Activated CD4-positive, alpha-beta T cell treated with anti-CD3 and anti-CD28 coated beads for 36 hours (primary cell): Measurements from ENCODE around the gene INHBB. TPM values are rescaled to one million over a fixed set of nuclear protein-coding genes. Genes with fewer than 3 reads are reported as not detected.

Experiments
- ATAC-seq: fragments of 200-7000 bp; cut with Tn5 transposase; one replicate; pipeline ENCODE4 v1.10.0; 2021; ENCODE audit warnings: mild to moderate bottlenecking, moderate library complexity
- CTCF ChIA-PET: fragments of 350-600 bp; sonication (Branson Sonifier 250); formaldehyde crosslinking; loops from one replicate; lab custom pipeline; 2021; ENCODE audit warnings: antibody characterized with exemption; lab: Charles Lee
- POLR2A ChIA-PET: fragments of 350-600 bp; sonication (Branson Sonifier 250); formaldehyde crosslinking; loops from one replicate; lab custom pipeline; 2021; ENCODE audit warnings: antibody characterized with exemption, inconsistent platforms; lab: Charles Lee
- DNase-seq: peaks from one replicate; pipeline ENCODE4 v3.0.0-alpha.2; 2020
- H3K27ac Mint-ChIP-seq: one replicate; pipeline ENCODE4 v1.8.0; 2021; ENCODE audit warnings: mixed read lengths
- H3K27me3 Mint-ChIP-seq: one replicate; pipeline ENCODE4 v1.8.0; 2021; ENCODE audit warnings: mixed read lengths
- H3K36me3 Mint-ChIP-seq: one replicate; pipeline ENCODE4 v1.8.0; 2021; ENCODE audit warnings: low read depth, mixed read lengths
- H3K4me1 Mint-ChIP-seq: one replicate; pipeline ENCODE4 v1.8.0; 2021; ENCODE audit warnings: mixed read lengths
- H3K4me3 Mint-ChIP-seq: one replicate; pipeline ENCODE4 v1.8.0; 2021; ENCODE audit warnings: mild to moderate bottlenecking, moderate library complexity, mixed read lengths
- H3K9me3 Mint-ChIP-seq: one replicate; pipeline ENCODE4 v1.8.0; 2021; ENCODE audit warnings: low read depth, mixed read lengths
- intact Hi-C, 2 experiments: fragments of 100-400 bp; cut with DNase I in 1 of 2; cut with micrococcal nuclease in 1 of 2; formaldehyde crosslinking; loops; one replicate each; pipeline versions ENCODE4 v1.14.2 to v1.15.1; 2022 to 2024; cut with DNase I, micrococcal nuclease
- total RNA-seq, 2 experiments: library from RNA; stranded (reverse); gene quantifications; one replicate each; pipeline ENCODE4 v1.2.3, GENCODE V29; 2021

The INHBB gene
- total RNA-seq, 2 experiments from 2014 or later: not detected

- no peak for DNase-seq
- Mint-ChIP-seq H3K4me3 (no peak overlapping the region), H3K27ac (no peak overlapping the region), H3K9me3 (no peaks in the 10 kb centered on the region), H3K36me3 (no peaks in the 10 kb centered on the region), H3K4me1 (no peaks in the 10 kb centered on the region), H3K27me3 (peaks cover 2% of the 10 kb centered on the region)
- CTCF ChIA-PET: no interaction called here
- intact Hi-C loops: no loop called here
- no peak for ATAC-seq
- POLR2A ChIA-PET: no interaction called here
Observed at GRCh38 chr2:120360307-120360855, 14.4 kb downstream of the INHBB start.

DNA sequence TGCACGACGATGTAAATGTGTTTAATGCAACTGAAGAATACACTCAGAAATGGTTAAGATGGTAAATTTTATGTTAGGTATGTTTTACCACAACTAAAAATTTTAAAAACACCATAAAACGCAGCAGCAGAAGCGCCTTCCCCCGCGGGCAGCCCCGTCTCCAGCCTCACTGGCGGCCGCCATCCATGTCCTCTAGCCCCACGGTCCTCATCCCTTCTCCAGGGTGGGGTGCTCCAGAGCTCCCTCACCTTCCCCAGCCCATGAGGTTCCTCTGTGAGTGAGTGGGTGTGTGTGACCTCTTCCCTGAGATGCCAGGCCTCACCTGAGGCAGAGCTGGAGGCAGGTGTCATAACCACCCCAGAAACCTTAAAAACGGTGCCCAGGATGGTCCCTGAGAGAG, 17.0 kb downstream of the INHBB start:
- H3K4me3 Mint-ChIP-seq: no peak overlapping the region
- no peaks in the 10 kb centered on the region for H3K9me3 Mint-ChIP-seq
- POLR2A ChIA-PET: no interaction called here
- no peak for DNase-seq
- H3K27ac Mint-ChIP-seq: no peak overlapping the region
- intact Hi-C loops: no loop called here
- H3K4me1 Mint-ChIP-seq: no peaks in the 10 kb centered on the region
- no peak for ATAC-seq
- H3K27me3 Mint-ChIP-seq: peaks cover 2% of the 10 kb centered on the region
- no peaks in the 10 kb centered on the region for H3K36me3 Mint-ChIP-seq
- CTCF ChIA-PET: no interaction called here

- Mint-ChIP-seq H3K4me1 (no peaks in the 10 kb centered on the region), H3K27me3 (peaks cover 2% of the 10 kb centered on the region), H3K9me3 (no peaks in the 10 kb centered on the region), H3K36me3 (no peaks in the 10 kb centered on the region), H3K27ac (no peak overlapping the region), H3K4me3 (no peak overlapping the region)
- ATAC-seq (no peak), DNase-seq (no peak)
- ChIA-PET CTCF (no interaction called here), POLR2A (interaction anchor here (0.6 kb wide), 1 partner anchor 387 kb away, joined by 8 read pairs; no protein-coding TSS in a partner anchor)
- intact Hi-C loops: no loop called here
Observed at GRCh38 chr2:120365236-120365793, 19.4 kb downstream of the INHBB start.

- H3K27me3 Mint-ChIP-seq: peaks cover under 1% of the 10 kb centered on the region
- H3K9me3 Mint-ChIP-seq: no peaks in the 10 kb centered on the region
- DNase-seq (no peak), ATAC-seq (no peak)
- H3K27ac Mint-ChIP-seq: no peak overlapping the region
- no peaks in the 10 kb centered on the region for H3K4me1 Mint-ChIP-seq
- intact Hi-C loops: no loop called here
- H3K36me3 Mint-ChIP-seq: no peaks in the 10 kb centered on the region
- CTCF ChIA-PET: no interaction called here
- no peak overlapping the region for H3K4me3 Mint-ChIP-seq
- POLR2A ChIA-PET: no interaction called here
Observed at GRCh38 chr2:120366698-120367097, 20.8 kb downstream of the INHBB start.

- H3K36me3 Mint-ChIP-seq: no peaks in the 10 kb centered on the region
- ChIA-PET CTCF (no interaction called here), POLR2A (no interaction called here)
- intact Hi-C loops: no loop called here
- no peaks in the 10 kb centered on the region for H3K9me3 Mint-ChIP-seq
- DNase-seq (no peak), ATAC-seq (no peak)
- no peak overlapping the region for H3K27ac Mint-ChIP-seq
- no peak overlapping the region for H3K4me3 Mint-ChIP-seq
- no peaks in the 10 kb centered on the region for H3K4me1 Mint-ChIP-seq
- H3K27me3 Mint-ChIP-seq: no peaks in the 10 kb centered on the region
Observed at GRCh38 chr2:120367221-120367620, 21.3 kb downstream of the INHBB start.

DNA sequence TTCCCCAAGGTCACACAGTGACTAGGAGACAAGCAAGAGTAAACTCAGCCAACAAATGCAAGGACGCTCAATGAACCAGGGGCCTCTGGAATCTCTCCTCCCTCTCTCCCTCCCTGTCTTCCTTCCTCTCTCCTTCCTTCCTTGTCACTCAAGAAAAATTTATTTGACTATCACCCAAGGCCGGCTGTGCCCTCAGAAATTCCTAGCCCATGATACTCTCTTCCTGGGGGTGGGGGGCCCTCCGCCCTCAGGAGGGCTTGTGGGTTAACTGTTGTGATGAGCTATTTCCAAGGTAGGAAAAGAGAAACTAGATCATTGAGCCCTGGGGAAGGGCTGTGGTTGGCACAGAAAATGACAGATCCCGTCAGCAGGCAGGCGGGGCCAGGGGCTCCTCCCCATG, 21.7 kb downstream of the INHBB start:
- ATAC-seq: no peak
- no peaks in the 10 kb centered on the region for H3K4me1 Mint-ChIP-seq
- intact Hi-C loops: no loop called here
- H3K9me3 Mint-ChIP-seq: no peaks in the 10 kb centered on the region
- H3K27me3 Mint-ChIP-seq: no peaks in the 10 kb centered on the region
- CTCF ChIA-PET: no interaction called here
- POLR2A ChIA-PET: no interaction called here
- H3K4me3 Mint-ChIP-seq: no peak overlapping the region
- no peak overlapping the region for H3K27ac Mint-ChIP-seq
- DNase-seq: no peak
- no peaks in the 10 kb centered on the region for H3K36me3 Mint-ChIP-seq

DNA sequence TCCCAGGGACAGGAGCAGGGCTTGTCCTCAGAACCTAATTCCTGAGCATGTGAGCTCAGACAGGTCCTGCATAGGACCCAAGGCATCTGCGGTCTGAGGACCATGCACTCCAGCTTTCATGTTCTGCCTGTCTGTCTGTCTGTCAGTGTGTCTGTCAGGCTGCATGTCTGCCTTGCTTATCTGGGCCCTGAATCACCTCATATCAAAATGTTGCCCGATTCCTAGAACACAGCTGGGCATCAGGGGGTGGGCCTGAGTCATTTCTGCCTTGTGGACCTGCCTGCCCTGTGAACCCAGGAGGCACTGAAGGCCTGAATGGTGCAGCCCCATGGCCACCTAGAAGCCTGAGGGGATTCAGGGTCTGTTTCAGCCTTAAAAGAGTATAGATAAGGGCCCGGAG, 22.1 kb downstream of the INHBB start:
- Mint-ChIP-seq H3K27ac (no peak overlapping the region), H3K4me3 (no peak overlapping the region), H3K27me3 (no peaks in the 10 kb centered on the region), H3K36me3 (no peaks in the 10 kb centered on the region), H3K9me3 (no peaks in the 10 kb centered on the region), H3K4me1 (no peaks in the 10 kb centered on the region)
- intact Hi-C loops: no loop called here
- ChIA-PET POLR2A (no interaction called here), CTCF (no interaction called here)
- no peak for DNase-seq
- ATAC-seq: no peak

GRCh38 chr2:120369250-120369649, 23.3 kb downstream of the INHBB start:
- ATAC-seq (no peak), DNase-seq (no peak)
- intact Hi-C loops: no loop called here
- Mint-ChIP-seq H3K4me1 (no peaks in the 10 kb centered on the region), H3K4me3 (no peak overlapping the region), H3K27me3 (no peaks in the 10 kb centered on the region), H3K27ac (no peak overlapping the region), H3K36me3 (no peaks in the 10 kb centered on the region), H3K9me3 (no peaks in the 10 kb centered on the region)
- ChIA-PET CTCF (no interaction called here), POLR2A (no interaction called here)

DNA sequence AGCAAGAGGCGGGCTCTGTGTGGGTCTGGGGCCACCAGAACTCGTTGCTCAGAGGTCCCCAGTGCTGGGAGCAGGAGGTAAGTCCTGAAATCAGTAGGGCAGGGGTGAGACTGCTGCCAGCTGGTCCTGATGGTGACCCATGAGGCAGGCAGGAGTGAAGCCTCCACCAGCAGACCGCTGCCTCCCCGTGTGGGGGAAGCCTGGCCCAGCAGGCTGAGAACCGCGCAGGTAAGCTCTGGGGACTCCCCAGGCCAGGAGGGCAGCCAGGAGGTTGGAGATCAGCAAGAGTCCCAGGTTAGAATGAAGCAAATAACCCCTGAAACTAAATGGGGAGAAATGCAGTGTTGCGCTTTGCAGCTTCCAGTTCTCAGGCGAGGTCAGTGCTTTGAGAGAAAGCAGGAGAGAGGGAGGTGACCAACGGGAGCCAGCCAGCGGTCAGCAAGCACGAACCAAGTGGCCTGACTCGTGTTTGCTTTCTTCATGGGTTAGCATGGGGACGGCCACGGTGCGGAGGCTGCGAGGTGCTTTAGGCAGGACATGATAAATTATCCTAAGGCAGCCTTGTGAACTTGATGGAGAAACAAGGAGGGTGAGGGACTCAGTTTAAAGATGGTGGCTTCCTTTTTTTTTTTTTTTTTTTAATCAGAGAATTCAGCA, 26.2 kb downstream of the INHBB start:
- Mint-ChIP-seq H3K27me3 (no peaks in the 10 kb centered on the region), H3K36me3 (no peaks in the 10 kb centered on the region), H3K4me1 (no peaks in the 10 kb centered on the region), H3K27ac (no peak overlapping the region), H3K9me3 (no peaks in the 10 kb centered on the region), H3K4me3 (no peak overlapping the region)
- ChIA-PET POLR2A (no interaction called here), CTCF (no interaction called here)
- ATAC-seq (no peak), DNase-seq (no peak)
- intact Hi-C loops: no loop called here

GRCh38 chr2:120372816-120373215, 26.9 kb downstream of the INHBB start:
- Mint-ChIP-seq H3K27ac (no peak overlapping the region), H3K9me3 (no peaks in the 10 kb centered on the region), H3K27me3 (no peaks in the 10 kb centered on the region), H3K4me3 (no peak overlapping the region), H3K4me1 (no peaks in the 10 kb centered on the region), H3K36me3 (no peaks in the 10 kb centered on the region)
- ChIA-PET POLR2A (no interaction called here), CTCF (no interaction called here)
- intact Hi-C loops: no loop called here
- DNase-seq: no peak
- ATAC-seq: no peak

DNA sequence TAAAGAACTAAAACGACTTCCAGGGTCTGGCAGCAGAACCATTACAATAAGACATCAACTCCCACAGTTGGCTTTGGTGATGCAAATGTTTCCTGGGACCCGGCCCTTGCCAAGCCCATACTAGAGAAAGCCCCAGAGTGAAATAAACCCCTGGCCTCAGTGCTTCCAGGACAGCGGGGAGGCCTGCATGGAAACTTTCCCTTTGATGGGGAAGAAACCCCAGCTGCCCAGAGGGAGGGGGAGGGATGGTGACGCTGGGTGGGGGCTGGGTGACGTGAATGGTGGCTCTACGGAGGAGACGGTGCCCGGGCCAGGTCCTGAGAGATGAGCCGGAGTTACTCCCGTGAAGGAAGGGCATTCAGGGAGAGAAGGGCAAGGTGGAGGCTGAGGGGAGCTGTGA, 27.5 kb downstream of the INHBB start:
- H3K9me3 Mint-ChIP-seq: no peaks in the 10 kb centered on the region
- H3K4me1 Mint-ChIP-seq: no peaks in the 10 kb centered on the region
- intact Hi-C loops: no loop called here
- H3K27me3 Mint-ChIP-seq: peaks cover 5% of the 10 kb centered on the region
- no peak for DNase-seq
- no peak overlapping the region for H3K27ac Mint-ChIP-seq
- ATAC-seq: no peak
- no peak overlapping the region for H3K4me3 Mint-ChIP-seq
- ChIA-PET CTCF (no interaction called here), POLR2A (no interaction called here)
- H3K36me3 Mint-ChIP-seq: no peaks in the 10 kb centered on the region

- H3K4me1 Mint-ChIP-seq: no peaks in the 10 kb centered on the region
- H3K9me3 Mint-ChIP-seq: no peaks in the 10 kb centered on the region
- H3K4me3 Mint-ChIP-seq: no peak overlapping the region
- CTCF ChIA-PET: no interaction called here
- DNase-seq: no peak
- no peak for ATAC-seq
- H3K36me3 Mint-ChIP-seq: no peaks in the 10 kb centered on the region
- POLR2A ChIA-PET: no interaction called here
- H3K27ac Mint-ChIP-seq: no peak overlapping the region
- intact Hi-C loops: no loop called here
- peaks cover 5% of the 10 kb centered on the region for H3K27me3 Mint-ChIP-seq
Observed at GRCh38 chr2:120374821-120375220, 28.9 kb downstream of the INHBB start.
